ENCODE measurements around the gene FYB1.

The FYB1 gene

DNA sequence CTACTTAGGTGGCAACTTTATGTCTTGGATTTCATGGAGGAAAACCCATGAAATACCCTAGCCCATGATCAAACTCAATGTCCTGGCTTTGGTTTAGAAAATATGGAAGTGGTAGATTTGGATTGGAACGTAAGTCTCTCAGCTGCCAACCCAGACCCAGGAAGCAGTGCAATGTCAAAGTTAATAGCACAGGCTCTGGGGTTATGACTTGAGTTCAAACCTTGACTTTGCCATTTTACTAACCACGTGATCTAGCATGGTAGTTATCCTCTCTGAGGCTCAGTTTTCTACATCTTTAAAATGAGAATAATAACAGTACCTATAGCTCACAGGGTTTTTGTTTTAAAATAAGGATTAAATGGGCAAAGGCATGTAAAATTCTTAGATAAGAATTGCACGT, 13.8 kb downstream of the FYB1 start:
- no peak overlapping the region for H3K4me3 ChIP-seq
- no peak for DNase-seq (ENCODE audit: low read depth, low spot score)
- TF ChIP-seq POLR2AphosphoS5 (IDR thresholded peaks at IDR 0.05; ENCODE audit: borderline replicate concordance, low read depth, low read length) (no peak), EZH2 (IDR thresholded peaks at IDR 0.05) (no peak), FOXP2 (optimal IDR thresholded peaks at IDR 0.05; ENCODE audit: control extremely low read depth, extremely low read length, insufficient read depth) (no peak)
- no peak overlapping the region for H3K27ac ChIP-seq
- H3K9me3 ChIP-seq (ENCODE audit: low read depth, low read length): no peaks in the 10 kb centered on the region
- H3K36me3 ChIP-seq (ENCODE audit: insufficient read depth, low read length): no peaks in the 10 kb centered on the region
- H3K9ac ChIP-seq (ENCODE audit: insufficient read length): no peak overlapping the region

DNA sequence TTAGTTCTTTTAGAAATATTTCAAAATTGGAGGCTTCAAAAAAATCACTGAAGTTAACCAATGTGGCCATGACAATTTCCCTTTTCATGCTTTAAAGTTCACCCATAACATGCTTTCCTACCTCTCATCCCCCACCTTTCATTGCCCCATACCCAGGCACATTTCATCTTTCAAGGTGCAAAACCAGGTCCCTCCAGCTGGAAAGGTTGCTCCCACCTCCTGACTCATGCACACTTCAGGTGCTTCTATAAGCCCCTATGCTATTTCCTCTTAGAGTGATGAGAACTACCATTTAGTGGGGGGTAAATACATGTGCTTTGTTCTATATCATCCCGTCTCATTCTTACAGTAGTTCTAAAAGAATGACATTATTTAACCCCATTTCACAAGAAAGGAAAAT, 15.4 kb downstream of the FYB1 start:
- Histone ChIP-seq H3K27ac (no peak overlapping the region), H3K4me3 (no peak overlapping the region), H3K9me3 (ENCODE audit: low read depth, low read length) (no peaks in the 10 kb centered on the region), H3K9ac (ENCODE audit: insufficient read length) (no peak overlapping the region), H3K36me3 (ENCODE audit: insufficient read depth, low read length) (no peaks in the 10 kb centered on the region)
- TF ChIP-seq EZH2 (IDR thresholded peaks at IDR 0.05) (no peak), POLR2AphosphoS5 (IDR thresholded peaks at IDR 0.05; ENCODE audit: borderline replicate concordance, low read depth, low read length) (no peak), FOXP2 (optimal IDR thresholded peaks at IDR 0.05; ENCODE audit: control extremely low read depth, extremely low read length, insufficient read depth) (no peak)
- no peak for DNase-seq (ENCODE audit: low read depth, low spot score)

DNA sequence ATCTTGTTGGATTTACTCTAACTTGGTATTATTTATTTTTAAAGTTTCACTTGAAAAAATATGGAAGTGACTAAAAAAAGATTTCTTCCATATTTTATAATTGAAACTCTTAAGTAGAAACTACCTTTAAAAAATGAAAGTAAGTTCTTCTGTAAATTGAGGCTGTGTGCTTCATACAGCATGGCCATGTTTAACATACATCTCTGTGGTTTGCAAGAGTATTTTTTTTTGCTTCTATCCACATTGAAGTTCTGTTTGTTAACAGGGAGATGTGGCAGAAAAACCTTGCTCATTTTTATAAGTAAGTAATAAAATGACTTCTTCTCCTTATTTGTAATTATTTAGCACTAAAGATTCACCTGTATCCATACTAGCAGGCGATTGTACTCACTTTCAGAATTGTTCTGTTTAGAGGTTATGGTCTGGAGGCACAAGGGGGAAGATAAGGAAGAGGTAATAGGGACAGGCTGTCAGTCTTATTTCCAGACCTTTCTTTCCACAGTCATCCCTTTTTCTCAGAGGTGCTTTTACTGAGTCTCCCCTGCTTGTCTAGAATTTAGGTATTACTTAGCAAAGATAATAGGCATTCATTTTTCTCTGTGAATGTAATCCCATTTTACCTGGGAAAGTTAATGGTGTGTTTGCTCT, 16.0 kb downstream of the FYB1 start:
- Histone ChIP-seq H3K9me3 (ENCODE audit: low read depth, low read length) (no peaks in the 10 kb centered on the region), H3K36me3 (ENCODE audit: insufficient read depth, low read length) (no peaks in the 10 kb centered on the region), H3K27ac (no peak overlapping the region), H3K4me3 (no peak overlapping the region), H3K9ac (ENCODE audit: insufficient read length) (no peak overlapping the region)
- DNase-seq (ENCODE audit: low read depth, low spot score): no peak
- TF ChIP-seq EZH2 (IDR thresholded peaks at IDR 0.05) (no peak), POLR2AphosphoS5 (IDR thresholded peaks at IDR 0.05; ENCODE audit: borderline replicate concordance, low read depth, low read length) (no peak), FOXP2 (optimal IDR thresholded peaks at IDR 0.05; ENCODE audit: control extremely low read depth, extremely low read length, insufficient read depth) (no peak)

DNA sequence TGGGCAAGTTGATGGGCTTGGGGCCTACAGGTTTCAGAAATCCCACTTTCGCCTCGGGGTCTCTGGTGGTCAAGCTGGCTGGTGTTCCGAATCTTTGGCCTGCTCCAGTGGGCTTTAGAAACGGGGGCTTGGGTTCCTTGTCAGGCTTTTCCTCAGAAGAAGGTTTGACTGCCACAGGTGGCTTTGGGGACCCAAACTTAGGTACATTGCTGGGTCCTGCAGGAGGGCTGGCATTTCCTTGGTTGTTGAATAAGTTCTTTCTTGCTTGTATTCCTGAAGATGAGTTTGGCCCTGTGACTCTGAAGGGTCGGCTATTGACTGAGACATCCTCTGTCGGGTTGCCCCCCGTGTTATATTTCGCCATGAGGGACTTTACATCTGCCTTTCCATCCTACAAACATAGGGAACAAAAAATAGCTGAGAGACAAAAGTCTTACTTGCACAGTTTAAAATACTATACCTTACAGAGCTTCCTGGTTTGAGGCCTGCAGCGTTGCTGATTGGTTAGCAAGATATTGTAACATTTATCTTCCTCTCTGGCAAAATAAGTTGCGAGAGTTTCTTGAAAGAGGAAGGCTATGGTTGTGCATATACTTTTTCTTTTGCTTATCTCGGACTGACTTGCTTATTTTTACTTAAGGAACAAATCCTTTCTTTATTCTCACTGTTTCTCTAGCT, 16.6 kb downstream of the FYB1 start:
- H3K4me3 ChIP-seq: no peak overlapping the region
- no peak for DNase-seq (ENCODE audit: low read depth, low spot score)
- no peaks in the 10 kb centered on the region for H3K9me3 ChIP-seq (ENCODE audit: low read depth, low read length)
- H3K36me3 ChIP-seq (ENCODE audit: insufficient read depth, low read length): no peaks in the 10 kb centered on the region
- TF ChIP-seq FOXP2 (optimal IDR thresholded peaks at IDR 0.05; ENCODE audit: control extremely low read depth, extremely low read length, insufficient read depth): no peak
- no peak for TF ChIP-seq EZH2 (IDR thresholded peaks at IDR 0.05)
- no peak for TF ChIP-seq POLR2AphosphoS5 (IDR thresholded peaks at IDR 0.05; ENCODE audit: borderline replicate concordance, low read depth, low read length)
- H3K9ac ChIP-seq (ENCODE audit: insufficient read length): no peak overlapping the region
- no peak overlapping the region for H3K27ac ChIP-seq

DNA sequence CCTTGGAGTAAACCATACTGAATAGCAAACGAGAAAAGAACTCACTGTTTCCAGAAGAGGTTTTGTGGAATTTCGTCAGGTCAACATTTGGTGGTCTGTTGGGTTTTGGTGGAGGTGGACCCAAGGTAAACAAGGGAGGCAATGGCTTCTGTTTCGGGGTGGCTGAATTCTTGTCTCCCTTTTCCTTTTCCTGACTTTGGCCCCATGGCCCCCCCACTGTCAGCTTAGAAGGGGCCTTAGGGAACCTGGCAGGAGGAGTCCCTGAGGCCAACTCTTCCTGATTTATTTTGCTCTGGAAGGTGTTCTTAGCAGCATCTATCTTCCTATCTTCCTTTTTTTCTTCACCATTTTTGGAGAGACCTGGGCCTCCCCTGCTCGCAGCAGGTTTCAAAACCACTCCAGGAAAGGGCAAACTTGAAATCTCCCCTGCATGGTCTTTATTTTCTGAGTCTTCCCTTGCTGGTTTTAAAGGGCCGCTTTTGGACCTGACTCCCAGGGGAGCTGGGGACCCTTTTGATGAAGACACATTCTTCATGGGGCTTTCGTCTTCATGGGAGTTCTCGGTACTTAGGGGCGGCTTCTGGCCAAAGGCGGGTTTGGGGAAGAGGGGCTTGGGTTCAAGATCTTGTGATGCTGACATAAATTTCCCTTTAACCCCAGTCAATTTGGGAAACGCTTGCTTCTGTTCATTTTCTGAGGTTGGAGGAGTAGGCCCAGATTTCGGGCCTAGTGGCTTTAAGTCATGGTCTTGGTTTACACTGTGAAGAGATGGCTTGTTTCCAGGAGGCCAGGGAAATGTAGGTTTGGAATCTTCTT, 17.4 kb downstream of the FYB1 start:
- no peak overlapping the region for H3K4me3 ChIP-seq

DNA sequence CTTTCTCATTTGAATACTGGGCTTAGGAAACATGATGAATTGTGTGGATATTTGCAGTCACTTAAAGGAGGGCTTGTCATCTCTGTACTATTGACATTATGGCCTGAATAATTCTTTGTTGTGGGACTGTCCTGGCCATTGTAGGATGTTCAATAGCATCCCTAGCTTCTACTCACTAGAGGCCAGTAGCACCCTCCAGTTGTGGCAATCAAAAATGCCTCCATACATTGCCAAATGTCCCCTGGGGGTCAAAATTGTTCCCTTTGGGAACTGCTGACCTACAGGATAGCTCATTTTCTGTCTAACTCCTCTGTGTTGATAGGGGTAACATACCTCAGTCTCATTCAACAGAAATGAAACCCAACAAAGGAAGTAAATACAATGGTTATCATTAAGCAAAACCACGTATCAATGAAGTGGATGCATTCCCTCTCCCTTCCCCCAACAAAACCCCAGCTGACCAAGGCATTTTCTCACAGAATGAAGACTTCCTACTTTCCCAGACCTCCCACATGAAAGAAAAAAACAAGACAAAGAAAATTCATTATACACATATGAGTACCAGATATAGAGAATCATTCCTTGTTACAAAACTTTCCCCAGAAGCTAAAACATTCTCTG, 18.1 kb downstream of the FYB1 start:
- Histone ChIP-seq H3K4me3 (no peak overlapping the region), H3K27ac (no peak overlapping the region), H3K9me3 (ENCODE audit: low read depth, low read length) (no peaks in the 10 kb centered on the region), H3K9ac (ENCODE audit: insufficient read length) (no peak overlapping the region), H3K36me3 (ENCODE audit: insufficient read depth, low read length) (no peaks in the 10 kb centered on the region)
- no peak for DNase-seq (ENCODE audit: low read depth, low spot score)
- no peak for TF ChIP-seq EZH2 (IDR thresholded peaks at IDR 0.05)
- TF ChIP-seq FOXP2 (optimal IDR thresholded peaks at IDR 0.05; ENCODE audit: control extremely low read depth, extremely low read length, insufficient read depth): no peak
- no peak for TF ChIP-seq POLR2AphosphoS5 (IDR thresholded peaks at IDR 0.05; ENCODE audit: borderline replicate concordance, low read depth, low read length)

More for the DNA sequence above, 17.4 kb downstream of the FYB1 start:
- no peak for TF ChIP-seq POLR2AphosphoS5 (IDR thresholded peaks at IDR 0.05; ENCODE audit: borderline replicate concordance, low read depth, low read length)
- no peak for TF ChIP-seq EZH2 (IDR thresholded peaks at IDR 0.05)
- Histone ChIP-seq H3K9me3 (ENCODE audit: low read depth, low read length) (no peaks in the 10 kb centered on the region), H3K36me3 (ENCODE audit: insufficient read depth, low read length) (no peaks in the 10 kb centered on the region), H3K9ac (ENCODE audit: insufficient read length) (no peak overlapping the region), H3K27ac (no peak overlapping the region)
- no peak for DNase-seq (ENCODE audit: low read depth, low spot score)

DNA sequence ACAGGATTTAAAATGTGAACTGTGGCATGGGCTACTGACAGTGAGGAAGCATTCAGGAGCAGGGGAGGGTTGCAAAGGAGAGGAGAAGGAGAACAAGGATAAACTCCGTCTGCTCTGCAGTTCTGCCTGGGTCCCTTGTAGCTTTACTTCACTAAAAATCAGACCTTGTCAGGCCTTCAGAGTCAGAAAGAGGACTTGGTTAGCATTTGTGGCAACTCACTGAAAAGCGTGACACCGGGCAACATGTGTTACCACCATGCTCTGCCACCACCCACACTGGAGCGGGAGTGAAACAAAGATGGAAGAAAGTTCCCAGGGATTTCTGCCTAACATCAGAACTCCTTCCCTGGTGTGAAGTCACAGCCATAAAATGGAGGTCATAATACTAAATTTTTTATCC, 19.3 kb downstream of the FYB1 start:
- TF ChIP-seq FOXP2 (optimal IDR thresholded peaks at IDR 0.05; ENCODE audit: control extremely low read depth, extremely low read length, insufficient read depth): no peak
- no peak for TF ChIP-seq EZH2 (IDR thresholded peaks at IDR 0.05)
- no peak for TF ChIP-seq POLR2AphosphoS5 (IDR thresholded peaks at IDR 0.05; ENCODE audit: borderline replicate concordance, low read depth, low read length)
- Histone ChIP-seq H3K36me3 (ENCODE audit: insufficient read depth, low read length) (no peaks in the 10 kb centered on the region), H3K9me3 (ENCODE audit: low read depth, low read length) (no peaks in the 10 kb centered on the region), H3K4me3 (no peak overlapping the region), H3K27ac (no peak overlapping the region), H3K9ac (ENCODE audit: insufficient read length) (no peak overlapping the region)
- DNase-seq (ENCODE audit: low read depth, low spot score): no peak

DNA sequence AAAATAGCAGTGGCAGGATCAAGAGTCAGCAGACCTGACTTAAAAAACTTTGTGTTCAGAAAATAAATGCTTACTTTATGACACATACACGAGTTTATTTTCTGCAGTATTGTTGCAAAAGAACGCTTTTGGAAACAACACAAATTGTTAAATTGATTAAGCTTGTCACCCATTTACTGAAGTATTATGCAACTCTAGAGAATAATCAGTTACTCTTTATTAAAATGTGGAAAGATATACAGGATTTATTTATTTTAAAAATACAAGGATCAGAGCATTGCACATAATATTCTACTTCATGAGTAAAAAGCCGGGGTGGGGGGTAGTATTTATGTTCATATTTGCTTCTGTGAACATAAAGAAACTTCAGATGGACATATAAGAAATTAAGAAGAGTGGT, 20.0 kb downstream of the FYB1 start:
- Histone ChIP-seq H3K36me3 (ENCODE audit: insufficient read depth, low read length) (no peaks in the 10 kb centered on the region), H3K4me3 (no peak overlapping the region), H3K9ac (ENCODE audit: insufficient read length) (no peak overlapping the region), H3K27ac (no peak overlapping the region), H3K9me3 (ENCODE audit: low read depth, low read length) (no peaks in the 10 kb centered on the region)
- TF ChIP-seq FOXP2 (optimal IDR thresholded peaks at IDR 0.05; ENCODE audit: control extremely low read depth, extremely low read length, insufficient read depth) (no peak), POLR2AphosphoS5 (IDR thresholded peaks at IDR 0.05; ENCODE audit: borderline replicate concordance, low read depth, low read length) (no peak), EZH2 (IDR thresholded peaks at IDR 0.05) (no peak)
- no peak for DNase-seq (ENCODE audit: low read depth, low spot score)
